ENCODE results near the gene PYDC1.
"Not testable (repeated sequence)": the region's sequence is repeated elsewhere in the genome, so short reads cannot be mapped to it uniquely, and the experiment has no call there.

The PYDC1 gene

GRCh38 chr16:31179219-31179746 is 37.7 kb downstream of the PYDC1 start:
- no peak for DNase-seq

- DNase-seq: no peak
Observed at GRCh38 chr16:31177136-31177535, 39.8 kb downstream of the PYDC1 start.

GRCh38 chr16:31170048-31170447 is 46.9 kb downstream of the PYDC1 start:
- not testable (repeated sequence) for DNase-seq

GRCh38 chr16:31168848-31169247 is 48.1 kb downstream of the PYDC1 start:
- DNase-seq: no peak

- DNase-seq: no peak
Observed at GRCh38 chr16:31167315-31167714, 49.6 kb downstream of the PYDC1 start.
